SK-N-SH treated with all-trans-retinoic acid at 6 μM for 48 hours (cell line): ENCODE results near the gene APBA2.
"Not testable (repeated sequence)": the region's sequence is repeated elsewhere in the genome, so short reads cannot be mapped to it uniquely, and the experiment has no call there.

Experiments
- ATAC-seq: fragments of 200-7000 bp; cut with Tn5 transposase; 3 replicates; pipeline ENCODE4 v1.9.1; 2020; ENCODE audit warnings: mild to moderate bottlenecking, moderate library complexity
- ARNTL ChIP-seq: fragments of 450-650 bp; formaldehyde crosslinking; IDR thresholded peaks from 2 replicates; pipeline ENCODE4 v1.5.0; 2020; ENCODE audit warnings: low read depth, mild to moderate bottlenecking, moderate library complexity, borderline replicate concordance
- BACH2 ChIP-seq: fragments of 250-450 bp; sonication (Bioruptor Pico); IDR thresholded peaks from 2 replicates; pipeline ENCODE4 v1.9.0; 2021; ENCODE audit warnings: mild to moderate bottlenecking, borderline replicate concordance
- CSDC2 ChIP-seq: fragments of 250-450 bp; sonication (Bioruptor Pico); IDR thresholded peaks from 2 replicates; pipeline ENCODE4 v1.5.0; 2020; ENCODE audit warnings: mild to moderate bottlenecking, moderate library complexity
- CSRNP3 ChIP-seq: fragments of 250-450 bp; sonication (Bioruptor Pico); IDR thresholded peaks from 2 replicates; pipeline ENCODE4 v1.5.1; 2021; ENCODE audit warnings: mild to moderate bottlenecking, moderate library complexity
- ESRRG ChIP-seq: fragments of 250-450 bp; sonication (Bioruptor Pico); IDR thresholded peaks from 2 replicates; pipeline ENCODE4 v1.6.1; 2021; ENCODE audit warnings: mild to moderate bottlenecking
- GLIS3 ChIP-seq: fragments of 250-450 bp; sonication (Bioruptor Pico); IDR thresholded peaks from 2 replicates; pipeline ENCODE4 v1.5.0; 2020; ENCODE audit warnings: mild to moderate bottlenecking, moderate library complexity
- OSR1 ChIP-seq: fragments of 250-450 bp; sonication (Bioruptor Pico); IDR thresholded peaks from 2 replicates; pipeline ENCODE4 v1.8.0; 2022; ENCODE audit warnings: moderate library complexity, mild to moderate bottlenecking, inconsistent platforms
- PATZ1 ChIP-seq: fragments of 250-450 bp; sonication (Bioruptor Pico); IDR thresholded peaks from 2 replicates; pipeline ENCODE4 v1.8.0; 2020; ENCODE audit warnings: mild to moderate bottlenecking, moderate library complexity, borderline replicate concordance
- POU6F1 ChIP-seq: fragments of 250-450 bp; sonication (Bioruptor Pico); IDR thresholded peaks from 2 replicates; pipeline ENCODE4 v1.8.0; 2021; ENCODE audit warnings: low read depth, mild to moderate bottlenecking, moderate library complexity, borderline replicate concordance
- PPARA ChIP-seq: fragments of 250-450 bp; sonication (Bioruptor Pico); IDR thresholded peaks from 2 replicates; pipeline ENCODE4 v1.5.0; 2020; ENCODE audit warnings: mild to moderate bottlenecking, borderline replicate concordance
- RARB ChIP-seq: fragments of 250-450 bp; sonication (Bioruptor Pico); IDR thresholded peaks from 2 replicates; pipeline ENCODE4 v1.8.0; 2021; ENCODE audit warnings: mild to moderate bottlenecking, moderate library complexity
- SNAI2 ChIP-seq: fragments of 250-450 bp; sonication (Bioruptor Pico); IDR thresholded peaks from 2 replicates; pipeline ENCODE4 v1.5.0; 2020; ENCODE audit warnings: mild to moderate bottlenecking, moderate library complexity
- TOX ChIP-seq: fragments of 250-450 bp; sonication (Bioruptor Pico); IDR thresholded peaks from 2 replicates; pipeline ENCODE4 v1.8.0; 2021; ENCODE audit warnings: mild to moderate bottlenecking, moderate library complexity, borderline replicate concordance
- TSHZ2 ChIP-seq: fragments of 250-450 bp; sonication (Bioruptor Pico); IDR thresholded peaks from 2 replicates; pipeline ENCODE4 v1.5.0; 2020; ENCODE audit warnings: mild to moderate bottlenecking, moderate library complexity
- ZC3H10 ChIP-seq: fragments of 250-450 bp; sonication (Bioruptor Pico); IDR thresholded peaks from 2 replicates; pipeline ENCODE4 v1.5.1; 2021; ENCODE audit warnings: mild to moderate bottlenecking, moderate library complexity
- ZFP30 ChIP-seq: fragments of 450-650 bp; formaldehyde crosslinking; IDR thresholded peaks from 2 replicates; pipeline ENCODE4 v1.5.0; 2022; ENCODE audit warnings: mild to moderate bottlenecking, moderate library complexity
- ZNF565 ChIP-seq: fragments of 450-650 bp; formaldehyde crosslinking; conservative IDR thresholded peaks from 2 replicates; pipeline ENCODE4 v1.5.0; 2020; ENCODE audit warnings: low read depth, mild to moderate bottlenecking, moderate library complexity
- ZNF8 ChIP-seq: fragments of 450-650 bp; formaldehyde crosslinking; IDR thresholded peaks from 2 replicates; pipeline ENCODE4 v1.5.0; 2020; ENCODE audit warnings: mild to moderate bottlenecking, moderate library complexity

Gene APBA2

GRCh38 chr15:28887339-28888174 is 1.8 kb downstream of the APBA2 start:
- ATAC-seq: no peak
- TF ChIP-seq POU6F1 (no peak), ESRRG (CRISPR knock-in tag) (no peak)

GRCh38 chr15:28888302-28888894 is 2.6 kb downstream of the APBA2 start:
- TF ChIP-seq TOX (no peak), OSR1 (CRISPR knock-in tag) (no peak), BACH2 (CRISPR knock-in tag) (no peak)
- ATAC-seq: no peak

GRCh38 chr15:28888900-28889299 is 3.1 kb downstream of the APBA2 start:
- ATAC-seq: no peak
- TF ChIP-seq GLIS3 (CRISPR knock-in tag) (no peak), PATZ1 (CRISPR knock-in tag) (no peak), ZNF8 (no peak), SNAI2 (CRISPR knock-in tag) (no peak), BACH2 (CRISPR knock-in tag) (no peak), ARNTL (CRISPR knock-in tag) (no peak), CSRNP3 (CRISPR knock-in tag) (no peak), OSR1 (CRISPR knock-in tag) (no peak), ZC3H10 (CRISPR knock-in tag) (no peak), ZNF565 (no peak)

- TF ChIP-seq ESRRG (CRISPR knock-in tag) (no peak), ZNF8 (no peak), BACH2 (CRISPR knock-in tag) (no peak), CSDC2 (CRISPR knock-in tag) (no peak), ZC3H10 (CRISPR knock-in tag) (no peak), OSR1 (CRISPR knock-in tag) (no peak), PPARA (no peak)
- no peak for ATAC-seq
Observed at GRCh38 chr15:28889346-28889745, 3.6 kb downstream of the APBA2 start.

- ATAC-seq: not testable (repeated sequence)
Observed at GRCh38 chr15:28889871-28890270, 4.1 kb downstream of the APBA2 start.

- ATAC-seq: not testable (repeated sequence)
Observed at GRCh38 chr15:28890291-28890690, 4.5 kb downstream of the APBA2 start.

- ATAC-seq: no peak
- no peak for TF ChIP-seq ZNF565
- no peak for TF ChIP-seq TSHZ2 (CRISPR knock-in tag)
- TF ChIP-seq ZC3H10 (CRISPR knock-in tag): no peak
- no peak for TF ChIP-seq PATZ1 (CRISPR knock-in tag)
- no peak for TF ChIP-seq ARNTL (CRISPR knock-in tag)
- TF ChIP-seq SNAI2 (CRISPR knock-in tag): no peak
- no peak for TF ChIP-seq ZFP30
- no peak for TF ChIP-seq BACH2 (CRISPR knock-in tag)
- TF ChIP-seq GLIS3 (CRISPR knock-in tag): no peak
- TF ChIP-seq CSDC2 (CRISPR knock-in tag): no peak
- no peak for TF ChIP-seq RARB (CRISPR knock-in tag)
- no peak for TF ChIP-seq PPARA
Observed at GRCh38 chr15:28890711-28891495, 5.1 kb downstream of the APBA2 start.
